MG63 (cell line): ENCODE data around the gene PTPRM. TPM values are rescaled to one million over a fixed set of nuclear protein-coding genes. Genes with fewer than 3 reads are reported as not detected.
"Not testable (repeated sequence)": the region's sequence is repeated elsewhere in the genome, so short reads cannot be mapped to it uniquely, and the experiment has no call there.

ENCODE experiments used
- DNase-seq: peaks from one replicate; pipeline ENCODE4 v3.0.0-alpha.2; 2020
- H3K27me3 ChIP-seq: fragments of 250-450 bp; sonication (Bioruptor Pico); 2 replicates; pipeline ENCODE4 v1.5.1; 2020; ENCODE audit warnings: mild to moderate bottlenecking, moderate library complexity
- H3K36me3 ChIP-seq: fragments of 250-450 bp; sonication (Bioruptor Pico); 2 replicates; pipeline ENCODE4 v1.5.1; 2020; ENCODE audit warnings: mild to moderate bottlenecking, moderate library complexity
- H3K4me3 ChIP-seq: fragments of 250-450 bp; sonication (Bioruptor Pico); 2 replicates; pipeline ENCODE4 v1.5.1; 2020; ENCODE audit warnings: mild to moderate bottlenecking, moderate library complexity
- H3K9me3 ChIP-seq: fragments of 250-450 bp; sonication (Bioruptor Pico); 2 replicates; pipeline ENCODE4 v1.5.1; 2020; ENCODE audit warnings: mild to moderate bottlenecking, moderate library complexity
- total RNA-seq: library from RNA; depleted of rRNA; stranded (reverse); fragments of >200 nt; shearing (Covaris generic); gene quantifications from 2 replicates; pipeline ENCODE4 v1.2.3, GENCODE V29; 2014; ENCODE audit warnings: low replicate concordance

Gene PTPRM
- total RNA-seq, 1 experiment from 2014 or later, result 13.2 TPM

DNA sequence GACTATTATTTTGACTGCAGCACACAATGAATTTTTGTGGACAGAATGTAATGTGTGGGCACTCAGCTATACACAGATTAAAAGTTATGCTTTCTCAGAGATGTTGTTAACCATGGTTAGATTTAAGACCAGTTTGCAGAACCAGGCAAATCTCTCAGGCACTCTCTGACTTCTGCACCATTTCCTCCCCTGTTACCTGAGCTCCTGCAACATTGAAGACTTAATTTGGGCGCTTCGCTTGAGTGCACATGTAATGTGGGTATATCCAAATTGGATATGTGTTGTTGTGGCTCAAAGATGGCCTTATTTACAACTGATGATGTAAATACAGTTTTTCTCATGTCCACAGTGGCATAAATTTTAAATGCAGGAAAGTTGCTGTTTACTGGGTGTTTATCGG, 469.4 kb downstream of the PTPRM start:
- DNase-seq, result no peak
- H3K4me3 ChIP-seq, result no peak overlapping the region

DNA sequence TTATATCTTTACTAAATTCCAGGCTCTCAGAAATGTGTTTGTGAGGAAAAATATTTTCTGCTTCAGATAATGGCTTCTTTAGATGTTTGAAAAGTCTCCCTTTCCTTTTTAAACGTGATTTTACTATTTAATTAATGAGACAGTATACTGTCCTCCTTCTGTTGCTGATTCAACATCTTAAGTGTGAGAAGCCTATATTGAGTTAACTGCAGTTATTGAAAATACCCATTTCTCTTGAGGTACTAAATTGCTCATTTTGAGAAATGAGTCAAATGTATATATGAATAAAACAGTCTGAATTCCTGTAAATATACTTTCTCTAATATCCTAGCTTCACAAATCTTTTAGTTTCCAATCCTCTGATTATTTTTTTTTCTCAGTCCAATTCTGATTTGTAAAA, 470.2 kb downstream of the PTPRM start:
- Histone ChIP-seq H3K9me3 (no peaks in the 10 kb centered on the region), H3K4me3 (no peak overlapping the region), H3K36me3 (no peaks in the 10 kb centered on the region), H3K27me3 (no peaks in the 10 kb centered on the region)
- DNase-seq, result no peak

More for the DNA sequence above, 469.4 kb downstream of the PTPRM start:
- H3K9me3 ChIP-seq, result no peaks in the 10 kb centered on the region
- H3K27me3 ChIP-seq, result no peaks in the 10 kb centered on the region
- no peaks in the 10 kb centered on the region for H3K36me3 ChIP-seq

DNA sequence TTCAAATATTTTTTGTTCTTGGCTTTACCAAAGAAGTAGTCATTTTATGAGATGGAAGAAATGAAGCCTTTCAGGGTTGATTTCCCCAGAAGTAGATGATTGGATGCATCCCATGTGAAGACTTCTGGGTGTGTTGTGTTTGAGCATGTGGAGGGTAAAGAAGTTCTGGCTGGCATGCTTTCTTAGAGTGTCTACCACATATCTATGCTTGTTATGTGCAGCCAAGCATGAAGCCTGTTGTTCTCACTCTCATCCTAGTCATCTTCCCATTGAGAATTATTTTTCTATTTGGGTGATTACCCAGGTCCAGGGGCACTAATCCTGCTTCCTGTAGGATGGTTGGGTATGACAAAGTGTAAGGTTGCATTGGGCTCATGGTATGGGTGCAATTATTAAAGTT, 472.9 kb downstream of the PTPRM start:
- no peak for DNase-seq

DNA sequence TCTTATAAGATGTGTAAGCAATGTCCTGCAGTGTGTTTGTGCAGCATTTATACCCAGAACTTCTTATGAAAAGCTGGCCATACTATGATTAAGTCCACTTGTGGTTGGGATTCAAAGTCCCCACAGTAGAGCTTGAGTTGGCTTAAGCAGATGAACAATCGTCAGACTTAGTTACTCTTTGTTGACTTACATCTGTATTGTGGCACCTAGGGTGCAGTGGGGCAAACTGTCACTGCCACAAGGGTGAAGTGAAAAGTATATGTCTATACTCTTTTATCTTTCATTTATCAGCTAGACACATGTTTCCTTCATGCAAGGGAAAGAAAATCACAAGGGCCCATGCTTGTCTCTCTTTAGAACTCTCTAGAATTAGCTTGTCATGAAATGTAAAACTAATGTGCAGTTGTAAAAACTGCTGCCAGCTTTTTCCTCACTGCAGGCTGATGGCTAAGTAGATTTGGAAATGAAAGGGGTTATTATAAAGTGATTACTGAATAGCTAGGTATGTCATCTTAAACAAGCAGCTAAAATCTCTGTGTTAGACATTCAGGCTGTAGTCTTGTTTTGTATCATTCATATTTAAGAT, 474.5 kb downstream of the PTPRM start:
- Histone ChIP-seq H3K36me3 (no peaks in the 10 kb centered on the region), H3K4me3 (no peak overlapping the region), H3K9me3 (no peaks in the 10 kb centered on the region), H3K27me3 (no peaks in the 10 kb centered on the region)
- DNase-seq, result no peak

More for the DNA sequence above, 472.9 kb downstream of the PTPRM start:
- H3K4me3 ChIP-seq, result no peak overlapping the region
- H3K9me3 ChIP-seq, result no peaks in the 10 kb centered on the region
- H3K36me3 ChIP-seq, result no peaks in the 10 kb centered on the region
- no peaks in the 10 kb centered on the region for H3K27me3 ChIP-seq

DNA sequence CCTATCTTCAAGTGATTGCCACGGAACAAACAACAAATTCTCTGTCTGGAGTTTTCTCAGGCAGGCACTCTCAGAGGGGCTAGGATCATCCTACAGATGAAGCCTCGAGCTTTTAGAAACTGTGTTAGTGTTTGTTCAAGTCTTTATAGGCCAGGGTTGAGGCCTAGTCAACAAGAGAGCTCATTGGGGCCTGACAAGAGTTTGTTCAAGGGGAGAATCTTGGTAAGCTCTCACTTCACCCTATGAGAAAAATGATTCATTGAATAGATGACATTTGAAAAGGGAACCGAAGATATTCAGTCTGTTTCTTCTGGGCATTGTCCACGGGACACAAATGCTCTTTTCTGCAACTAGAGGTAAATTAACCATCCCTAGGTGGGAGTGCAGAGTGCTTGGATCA, 476.9 kb downstream of the PTPRM start:
- Histone ChIP-seq H3K4me3 (no peak overlapping the region), H3K27me3 (no peaks in the 10 kb centered on the region), H3K36me3 (no peaks in the 10 kb centered on the region), H3K9me3 (no peaks in the 10 kb centered on the region)
- no peak for DNase-seq

DNA sequence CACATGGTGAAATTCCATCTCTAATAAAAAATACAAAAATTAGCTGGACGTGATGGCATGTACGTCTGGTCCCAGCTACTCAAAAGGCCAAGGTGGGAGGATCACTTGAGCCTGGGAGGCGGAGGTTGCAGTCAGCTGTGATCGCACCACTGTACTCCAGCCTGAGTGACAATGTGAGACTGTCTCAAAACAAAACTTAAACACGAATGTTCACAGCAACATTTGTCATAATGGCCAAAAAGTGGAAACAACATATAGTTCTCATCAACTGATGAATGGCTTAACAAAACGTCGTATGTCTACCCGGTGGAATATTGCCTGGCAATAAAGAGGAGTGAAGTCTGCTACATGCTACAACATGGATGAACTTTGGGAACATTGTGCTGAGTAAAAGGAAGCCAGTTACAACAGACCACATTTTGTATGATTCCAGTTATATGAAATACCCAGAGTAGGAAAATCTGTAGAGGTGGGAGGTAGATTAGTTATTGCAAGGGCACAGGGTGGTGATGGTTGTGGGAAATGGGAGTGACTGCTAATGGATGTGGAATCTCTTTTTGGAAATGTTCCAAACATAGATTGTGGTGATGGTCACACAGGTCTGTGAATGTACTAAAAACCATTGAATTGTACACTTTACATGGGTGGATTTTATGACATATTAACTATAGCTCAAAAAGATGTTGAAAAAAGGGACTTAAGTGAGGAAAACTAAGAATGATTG, 478.2 kb downstream of the PTPRM start:
- DNase-seq, result no peak
- no peaks in the 10 kb centered on the region for H3K27me3 ChIP-seq
- no peak overlapping the region for H3K4me3 ChIP-seq
- H3K36me3 ChIP-seq, result no peaks in the 10 kb centered on the region
- no peaks in the 10 kb centered on the region for H3K9me3 ChIP-seq

DNA sequence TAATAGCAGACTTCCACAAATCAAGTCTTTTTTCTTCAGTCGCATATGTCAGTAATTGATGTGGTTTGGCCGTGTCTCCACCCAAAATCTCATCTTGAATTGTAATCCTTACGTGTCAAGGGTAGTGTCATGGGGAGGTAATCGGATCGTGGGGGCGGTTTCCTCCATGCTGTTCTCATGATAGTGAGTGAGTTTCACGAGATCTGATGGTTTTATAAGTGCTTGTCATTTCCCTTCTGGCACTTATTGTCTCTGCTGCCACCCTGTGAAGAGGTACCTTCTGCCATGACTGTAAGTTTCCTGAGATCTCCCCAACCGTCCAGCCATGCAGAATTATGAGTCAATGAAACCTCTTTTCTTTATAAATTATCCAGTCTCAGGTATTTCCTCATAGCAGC, 478.8 kb downstream of the PTPRM start:
- Histone ChIP-seq H3K27me3 (no peaks in the 10 kb centered on the region), H3K36me3 (no peaks in the 10 kb centered on the region), H3K9me3 (no peaks in the 10 kb centered on the region), H3K4me3 (no peak overlapping the region)
- no peak for DNase-seq

DNA sequence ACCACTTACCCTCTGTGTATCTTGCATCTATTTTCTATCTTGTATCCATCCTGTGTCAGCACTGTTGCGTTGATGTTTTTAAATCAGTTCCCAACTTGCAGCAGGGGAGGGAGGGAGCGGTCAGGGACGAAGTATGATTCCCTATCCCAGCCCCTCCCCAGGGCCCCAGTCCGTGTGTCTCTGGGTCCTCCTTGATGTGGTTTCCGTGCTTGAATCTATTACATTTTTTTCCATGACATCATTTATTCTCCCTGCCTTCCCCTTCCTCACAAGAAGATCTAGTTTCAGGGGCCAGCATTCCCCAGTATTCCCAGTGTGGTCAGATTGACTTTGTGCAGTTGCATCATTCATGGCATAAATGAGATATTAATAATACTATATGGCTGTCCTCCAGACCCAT, 479.3 kb downstream of the PTPRM start:
- Histone ChIP-seq H3K36me3 (no peaks in the 10 kb centered on the region), H3K4me3 (no peak overlapping the region), H3K27me3 (no peaks in the 10 kb centered on the region), H3K9me3 (no peaks in the 10 kb centered on the region)
- DNase-seq, result no peak

DNA sequence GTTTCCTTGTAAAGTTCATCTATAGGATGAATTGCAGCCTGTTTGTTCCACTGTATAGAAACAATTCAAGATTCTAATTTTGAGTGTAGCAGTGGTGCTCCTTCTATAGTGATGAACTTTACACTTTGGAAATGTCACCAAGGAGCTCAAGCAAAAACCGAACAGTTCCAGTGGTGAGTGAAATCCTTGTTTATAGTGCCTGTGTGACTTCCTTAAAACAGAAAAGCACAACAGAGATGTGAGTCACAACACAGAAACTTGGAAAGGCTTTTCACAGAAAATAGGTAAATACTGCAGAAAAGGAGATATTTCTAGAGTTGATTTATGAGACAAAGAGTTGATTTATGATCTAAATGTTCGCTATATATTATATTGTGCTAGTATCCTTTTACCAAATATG, 482.0 kb downstream of the PTPRM start:
- no peak overlapping the region for H3K4me3 ChIP-seq
- H3K36me3 ChIP-seq, result no peaks in the 10 kb centered on the region
- no peak for DNase-seq

DNA sequence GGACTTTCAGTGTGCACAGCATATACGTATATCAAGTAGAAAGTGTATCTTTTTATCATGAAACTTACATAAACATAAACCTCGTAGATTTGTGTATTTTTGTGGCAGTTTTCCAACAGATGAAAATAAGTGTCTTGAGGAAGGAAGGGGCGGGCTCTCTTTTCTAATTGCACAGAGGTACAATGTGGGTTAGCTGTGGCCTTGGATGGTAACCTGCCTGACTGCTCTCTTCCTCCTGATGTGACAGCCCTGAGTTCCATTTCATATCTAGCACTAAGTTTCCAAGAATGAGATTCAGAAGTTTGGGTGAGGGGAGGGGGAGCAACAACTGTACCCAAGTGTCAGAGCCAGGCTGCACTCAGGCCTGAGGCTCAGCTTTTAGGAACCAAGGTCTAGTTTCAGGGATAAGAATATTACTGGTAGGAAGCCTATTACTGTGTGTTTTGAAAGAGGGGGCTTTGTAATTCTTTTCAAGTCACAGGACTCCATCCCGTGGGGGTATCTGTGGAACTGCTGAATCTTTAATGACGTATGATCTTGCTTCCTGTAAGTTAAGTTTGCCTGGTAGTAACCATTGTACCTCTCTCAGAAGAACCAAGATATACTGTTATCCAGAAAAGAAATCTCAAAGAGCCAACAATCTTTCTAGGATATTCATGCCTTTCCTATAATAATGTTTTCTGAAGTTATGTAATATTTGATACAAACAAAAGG, 483.7 kb downstream of the PTPRM start:
- Histone ChIP-seq H3K36me3 (no peaks in the 10 kb centered on the region), H3K9me3 (no peaks in the 10 kb centered on the region), H3K27me3 (no peaks in the 10 kb centered on the region), H3K4me3 (no peak overlapping the region)
- DNase-seq, result no peak

More for the DNA sequence above, 482.0 kb downstream of the PTPRM start:
- H3K27me3 ChIP-seq, result no peaks in the 10 kb centered on the region
- no peaks in the 10 kb centered on the region for H3K9me3 ChIP-seq

DNA sequence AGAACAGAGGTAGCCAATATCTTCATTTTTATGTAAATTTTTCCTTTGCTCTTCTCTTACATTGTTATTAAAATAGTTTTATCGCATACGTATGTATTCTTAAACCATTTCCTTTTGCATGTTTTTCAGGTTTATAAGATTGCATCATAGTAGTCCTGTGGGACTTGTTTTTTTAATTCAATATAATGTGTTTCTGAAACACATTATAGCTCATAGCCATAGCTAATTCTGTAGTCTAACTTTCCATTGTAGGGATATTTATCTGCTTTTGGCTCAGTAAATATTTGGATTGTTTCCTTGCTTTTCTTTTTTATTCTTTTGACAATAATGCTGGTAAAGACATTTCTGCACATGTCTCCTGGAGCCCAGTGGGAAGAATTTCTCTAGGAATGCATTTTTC, 484.3 kb downstream of the PTPRM start:
- H3K4me3 ChIP-seq, result no peak overlapping the region
- no peak for DNase-seq
- H3K36me3 ChIP-seq, result no peaks in the 10 kb centered on the region
- no peaks in the 10 kb centered on the region for H3K27me3 ChIP-seq
- no peaks in the 10 kb centered on the region for H3K9me3 ChIP-seq

DNA sequence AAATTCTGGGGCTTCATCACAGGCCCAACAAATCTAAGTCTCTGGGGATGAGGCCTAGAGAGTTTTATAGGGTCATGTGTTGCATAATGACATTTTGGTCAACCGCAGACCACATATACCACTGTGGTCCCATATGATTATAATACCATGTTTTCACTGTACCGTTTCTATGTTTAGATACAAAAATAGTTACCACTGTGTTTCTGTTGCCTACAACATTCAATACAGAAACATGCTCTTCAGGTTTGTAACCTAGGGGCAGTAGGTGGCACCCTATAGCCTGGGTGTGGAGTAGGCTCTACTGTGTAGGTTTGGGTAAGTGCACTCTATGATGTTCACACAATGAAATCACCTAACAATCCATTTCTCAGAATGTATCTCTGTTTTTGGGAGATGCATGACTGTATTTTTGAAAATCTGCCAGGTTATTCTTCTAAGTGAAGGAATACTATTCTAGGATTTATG, 485.2 kb downstream of the PTPRM start:
- DNase-seq, result no peak
- Histone ChIP-seq H3K27me3 (no peaks in the 10 kb centered on the region), H3K4me3 (no peak overlapping the region), H3K9me3 (no peaks in the 10 kb centered on the region), H3K36me3 (no peaks in the 10 kb centered on the region)

DNA sequence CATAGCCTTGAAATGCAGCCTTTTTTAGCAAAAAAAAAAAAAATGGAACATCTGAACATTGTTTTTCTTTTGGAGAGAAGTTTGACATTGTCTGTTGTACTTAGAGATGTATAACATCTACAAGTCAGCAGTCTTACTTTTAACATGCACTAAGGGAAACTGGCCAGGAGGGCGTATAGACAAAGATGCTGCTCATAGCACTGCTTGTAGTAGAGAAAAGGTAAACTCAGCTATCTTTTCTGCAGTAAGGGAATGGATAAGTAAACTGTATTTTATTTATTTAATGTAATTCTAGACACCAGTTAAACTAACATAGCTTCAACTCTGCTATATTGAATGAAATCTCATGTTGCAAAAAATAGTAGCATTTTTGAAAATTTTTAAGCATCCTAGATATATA, 489.6 kb downstream of the PTPRM start:
- Histone ChIP-seq H3K9me3 (no peaks in the 10 kb centered on the region), H3K27me3 (no peaks in the 10 kb centered on the region), H3K36me3 (no peaks in the 10 kb centered on the region), H3K4me3 (no peak overlapping the region)
- no peak for DNase-seq

DNA sequence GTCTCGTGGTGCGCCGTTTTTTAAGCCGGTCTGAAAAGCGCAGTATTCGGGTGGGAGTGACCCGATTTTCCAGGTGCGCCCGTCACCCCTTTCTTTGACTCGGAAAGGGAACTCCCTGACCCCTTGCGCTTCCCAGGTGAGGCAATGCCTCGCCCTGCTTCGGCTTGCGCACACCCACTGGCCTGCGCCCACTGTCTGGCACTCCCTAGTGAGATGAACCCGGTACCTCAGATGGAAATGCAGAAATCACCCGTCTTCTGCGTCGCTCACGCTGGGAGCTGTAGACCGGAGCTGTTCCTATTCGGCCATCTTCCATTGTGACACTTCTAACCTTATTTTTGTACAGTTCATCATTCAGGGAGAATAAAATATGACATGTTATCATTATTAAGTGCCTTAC, 496.0 kb downstream of the PTPRM start:
- H3K36me3 ChIP-seq, DNase-seq, H3K4me3 ChIP-seq, H3K27me3 ChIP-seq, H3K9me3 ChIP-seq: not testable (repeated sequence)

DNA sequence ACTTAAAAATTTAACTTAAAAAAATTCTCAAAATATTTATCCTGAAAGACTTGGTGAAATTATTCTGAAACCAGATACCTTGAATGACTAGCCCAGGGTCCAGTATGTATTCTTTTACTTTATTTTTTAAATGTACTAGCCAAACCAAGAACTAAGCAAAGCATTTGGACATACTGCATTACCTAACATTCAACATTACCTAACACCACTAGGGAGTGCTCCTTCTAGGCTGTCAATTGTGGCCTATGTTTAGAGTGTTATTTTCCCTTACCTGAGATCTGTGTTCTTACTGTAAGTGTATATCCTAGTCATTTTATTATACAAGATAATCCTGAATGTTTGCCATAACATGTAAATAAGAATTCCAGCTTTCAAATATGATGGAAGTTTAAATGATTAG, 496.6 kb downstream of the PTPRM start:
- no peaks in the 10 kb centered on the region for H3K27me3 ChIP-seq
- DNase-seq, result no peak
- H3K4me3 ChIP-seq, result no peak overlapping the region

DNA sequence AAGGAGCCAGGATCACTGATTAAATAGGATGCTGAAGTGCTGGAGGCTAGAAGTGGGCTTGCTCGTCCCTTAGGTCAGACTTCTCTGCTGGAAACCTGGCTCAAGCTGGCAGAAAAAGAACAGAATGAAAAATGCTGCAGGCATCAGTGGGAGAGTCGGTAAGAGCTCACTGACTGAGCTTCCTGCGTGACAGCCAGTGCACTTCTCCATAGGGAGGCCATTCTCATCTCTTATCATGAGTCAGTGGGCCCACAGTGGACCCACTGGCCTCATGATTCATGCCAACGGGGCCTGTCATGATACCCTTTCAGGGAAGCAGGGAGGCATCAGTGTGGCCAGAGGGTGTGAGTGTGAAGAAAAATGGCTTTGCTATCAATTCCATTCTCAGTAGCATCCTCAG, 498.2 kb downstream of the PTPRM start:
- Histone ChIP-seq H3K9me3 (no peaks in the 10 kb centered on the region), H3K4me3 (no peak overlapping the region), H3K27me3 (no peaks in the 10 kb centered on the region), H3K36me3 (no peaks in the 10 kb centered on the region)
- no peak for DNase-seq

More for the DNA sequence above, 496.6 kb downstream of the PTPRM start:
- Histone ChIP-seq H3K36me3 (no peaks in the 10 kb centered on the region), H3K9me3 (no peaks in the 10 kb centered on the region)

DNA sequence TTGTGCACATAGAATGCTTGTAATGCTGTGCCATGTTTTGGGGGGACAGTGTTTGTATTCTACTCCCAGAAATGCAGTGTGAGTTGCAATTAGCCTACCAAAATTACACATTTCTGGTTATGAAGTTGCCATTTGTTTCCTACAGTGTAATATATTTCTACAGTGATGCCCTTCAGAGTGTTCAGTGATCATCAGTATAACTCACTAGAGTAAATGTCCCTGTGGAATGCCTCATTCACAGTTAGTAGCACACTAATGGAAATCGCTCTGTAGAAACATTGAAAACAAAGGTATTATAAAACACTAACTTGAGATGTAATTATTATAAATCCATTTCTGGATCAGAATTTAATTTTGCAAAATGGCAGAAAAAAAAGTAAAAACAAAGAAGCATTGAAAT, 498.7 kb downstream of the PTPRM start:
- Histone ChIP-seq H3K36me3 (no peaks in the 10 kb centered on the region), H3K27me3 (no peaks in the 10 kb centered on the region), H3K9me3 (no peaks in the 10 kb centered on the region), H3K4me3 (no peak overlapping the region)
- DNase-seq, result no peak

DNA sequence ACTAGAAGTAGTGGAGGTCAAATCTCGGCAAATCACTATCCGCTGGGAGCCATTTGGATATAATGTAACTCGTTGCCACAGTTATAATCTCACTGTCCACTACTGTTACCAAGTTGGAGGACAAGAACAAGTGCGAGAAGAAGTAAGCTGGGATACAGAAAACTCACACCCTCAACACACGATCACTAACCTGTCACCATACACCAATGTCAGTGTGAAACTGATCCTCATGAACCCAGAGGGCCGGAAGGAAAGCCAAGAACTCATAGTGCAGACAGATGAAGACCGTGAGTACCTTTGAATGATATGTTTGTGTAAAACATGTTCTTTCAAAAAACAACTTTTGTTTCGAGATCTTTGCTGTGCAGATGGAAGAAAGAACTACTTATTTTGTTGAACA, 502.6 kb downstream of the PTPRM start:
- no peaks in the 10 kb centered on the region for H3K36me3 ChIP-seq
- no peak overlapping the region for H3K4me3 ChIP-seq
- no peaks in the 10 kb centered on the region for H3K9me3 ChIP-seq
- no peak for DNase-seq
- H3K27me3 ChIP-seq, result no peaks in the 10 kb centered on the region
